Chondrocyte (in vitro differentiated cells): Measurements from ENCODE around the gene SMG6. TPM values are rescaled to one million over a fixed set of nuclear protein-coding genes. Genes with fewer than 3 reads are reported as not detected.

Experiments
- DNase-seq: peaks from one replicate; pipeline ENCODE4 v3.0.0; 2021; ENCODE audit warnings: mixed read lengths, low spot score
- H3K27ac Mint-ChIP-seq: one replicate; pipeline ENCODE4 v1.8.0; 2021; ENCODE audit warnings: mild to moderate bottlenecking, moderate library complexity, mixed read lengths; ENCODE audit not compliant: unreplicated experiment
- H3K27me3 Mint-ChIP-seq: 2 replicates; pipeline ENCODE4 v1.8.0; 2021; ENCODE audit warnings: low read depth, mixed read lengths
- H3K36me3 Mint-ChIP-seq: 2 replicates; pipeline ENCODE4 v1.8.0; 2021; ENCODE audit warnings: low read depth, mixed read lengths
- H3K4me1 Mint-ChIP-seq: 2 replicates; pipeline ENCODE4 v1.8.0; 2021; ENCODE audit warnings: low read depth, mild to moderate bottlenecking, mixed read lengths
- H3K4me3 Mint-ChIP-seq: one replicate; pipeline ENCODE4 v1.8.0; 2021; ENCODE audit warnings: mild to moderate bottlenecking, moderate library complexity, mixed read lengths; ENCODE audit not compliant: unreplicated experiment
- H3K9me3 Mint-ChIP-seq: 2 replicates; pipeline ENCODE4 v1.8.0; 2021; ENCODE audit warnings: low read depth, mixed read lengths
- total RNA-seq: library from RNA; stranded (reverse); gene quantifications from 3 replicates; pipeline ENCODE4 v1.2.1, GENCODE V29; 2021
- TF ChIP-seq, protein P1 (sequence below): fragments of 200-600 bp; sonication (generic); IDR thresholded peaks from 2 replicates; pipeline ENCODE4 v1.5.0; 2021; ENCODE audit warnings: antibody characterized with exemption, mild to moderate bottlenecking, moderate library complexity

The SMG6 gene
- total RNA-seq, 1 donor from 2014 or later: 33.6 TPM

- Mint-ChIP-seq H3K36me3 (peaks cover 11% of the 10 kb centered on the region), H3K27ac (peak overlapping the region; percentile 74), H3K4me1 (peaks cover 80% of the 10 kb centered on the region), H3K4me3 (no peak overlapping the region), H3K9me3 (no peaks in the 10 kb centered on the region), H3K27me3 (no peaks in the 10 kb centered on the region)
- no peak for DNase-seq
- TF ChIP-seq, protein P1, sequence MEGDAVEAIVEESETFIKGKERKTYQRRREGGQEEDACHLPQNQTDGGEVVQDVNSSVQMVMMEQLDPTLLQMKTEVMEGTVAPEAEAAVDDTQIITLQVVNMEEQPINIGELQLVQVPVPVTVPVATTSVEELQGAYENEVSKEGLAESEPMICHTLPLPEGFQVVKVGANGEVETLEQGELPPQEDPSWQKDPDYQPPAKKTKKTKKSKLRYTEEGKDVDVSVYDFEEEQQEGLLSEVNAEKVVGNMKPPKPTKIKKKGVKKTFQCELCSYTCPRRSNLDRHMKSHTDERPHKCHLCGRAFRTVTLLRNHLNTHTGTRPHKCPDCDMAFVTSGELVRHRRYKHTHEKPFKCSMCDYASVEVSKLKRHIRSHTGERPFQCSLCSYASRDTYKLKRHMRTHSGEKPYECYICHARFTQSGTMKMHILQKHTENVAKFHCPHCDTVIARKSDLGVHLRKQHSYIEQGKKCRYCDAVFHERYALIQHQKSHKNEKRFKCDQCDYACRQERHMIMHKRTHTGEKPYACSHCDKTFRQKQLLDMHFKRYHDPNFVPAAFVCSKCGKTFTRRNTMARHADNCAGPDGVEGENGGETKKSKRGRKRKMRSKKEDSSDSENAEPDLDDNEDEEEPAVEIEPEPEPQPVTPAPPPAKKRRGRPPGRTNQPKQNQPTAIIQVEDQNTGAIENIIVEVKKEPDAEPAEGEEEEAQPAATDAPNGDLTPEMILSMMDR: peak; percentile 66
Observed at GRCh38 chr17:2064980-2065785, 238.4 kb downstream of the SMG6 start.

DNA sequence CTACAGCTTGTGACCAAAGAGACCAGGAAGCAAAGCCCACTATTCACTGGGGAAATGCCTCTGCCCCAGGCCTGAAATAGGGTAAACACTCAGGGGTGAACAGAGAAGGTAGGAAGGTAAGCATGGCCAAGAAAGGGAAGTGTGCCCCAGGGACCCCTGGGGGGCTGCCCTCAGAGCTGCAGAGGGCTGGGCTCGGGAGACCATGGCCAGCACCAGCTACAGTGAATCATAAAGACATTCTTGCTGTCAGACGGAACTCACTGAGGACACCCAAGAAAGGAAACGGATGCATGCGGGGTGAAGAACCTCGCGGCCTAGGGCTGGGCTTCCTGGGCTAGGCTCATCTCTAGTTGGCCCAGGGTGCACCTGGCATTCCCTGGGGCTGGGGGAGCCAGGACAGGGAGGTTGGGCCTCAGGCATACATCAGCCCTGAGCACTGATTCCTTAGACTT lies 239.0 kb downstream of the SMG6 start:
- Mint-ChIP-seq H3K4me3 (no peak overlapping the region), H3K27ac (peak overlapping the region; percentile 74), H3K27me3 (no peaks in the 10 kb centered on the region), H3K4me1 (peaks cover 81% of the 10 kb centered on the region), H3K36me3 (peaks cover 11% of the 10 kb centered on the region), H3K9me3 (no peaks in the 10 kb centered on the region)
- DNase-seq: no peak
- TF ChIP-seq, protein P1: no peak

DNA sequence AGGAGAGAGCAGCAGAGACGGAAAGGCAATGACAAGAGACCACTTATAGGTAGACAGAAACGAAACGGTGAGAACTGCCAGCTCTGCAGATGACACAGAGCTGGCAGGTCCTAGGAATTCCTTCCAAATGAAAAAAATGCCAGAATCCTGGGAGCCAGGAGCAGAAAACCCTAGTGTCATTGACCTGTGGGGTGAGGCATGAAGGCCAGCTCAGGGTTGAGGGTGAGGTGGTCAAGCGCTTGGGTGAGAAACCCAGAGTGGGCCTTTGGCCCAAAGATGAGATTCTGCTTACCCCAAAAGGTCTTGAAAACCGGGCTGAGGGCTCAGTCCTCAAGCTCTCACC lies 239.5 kb downstream of the SMG6 start:
- Mint-ChIP-seq H3K4me3 (no peak overlapping the region), H3K27ac (peak overlapping the region; percentile 98), H3K9me3 (no peaks in the 10 kb centered on the region), H3K27me3 (no peaks in the 10 kb centered on the region), H3K4me1 (peaks cover 81% of the 10 kb centered on the region), H3K36me3 (peaks cover 11% of the 10 kb centered on the region)
- no peak for DNase-seq
- TF ChIP-seq, protein P1: no peak

DNA sequence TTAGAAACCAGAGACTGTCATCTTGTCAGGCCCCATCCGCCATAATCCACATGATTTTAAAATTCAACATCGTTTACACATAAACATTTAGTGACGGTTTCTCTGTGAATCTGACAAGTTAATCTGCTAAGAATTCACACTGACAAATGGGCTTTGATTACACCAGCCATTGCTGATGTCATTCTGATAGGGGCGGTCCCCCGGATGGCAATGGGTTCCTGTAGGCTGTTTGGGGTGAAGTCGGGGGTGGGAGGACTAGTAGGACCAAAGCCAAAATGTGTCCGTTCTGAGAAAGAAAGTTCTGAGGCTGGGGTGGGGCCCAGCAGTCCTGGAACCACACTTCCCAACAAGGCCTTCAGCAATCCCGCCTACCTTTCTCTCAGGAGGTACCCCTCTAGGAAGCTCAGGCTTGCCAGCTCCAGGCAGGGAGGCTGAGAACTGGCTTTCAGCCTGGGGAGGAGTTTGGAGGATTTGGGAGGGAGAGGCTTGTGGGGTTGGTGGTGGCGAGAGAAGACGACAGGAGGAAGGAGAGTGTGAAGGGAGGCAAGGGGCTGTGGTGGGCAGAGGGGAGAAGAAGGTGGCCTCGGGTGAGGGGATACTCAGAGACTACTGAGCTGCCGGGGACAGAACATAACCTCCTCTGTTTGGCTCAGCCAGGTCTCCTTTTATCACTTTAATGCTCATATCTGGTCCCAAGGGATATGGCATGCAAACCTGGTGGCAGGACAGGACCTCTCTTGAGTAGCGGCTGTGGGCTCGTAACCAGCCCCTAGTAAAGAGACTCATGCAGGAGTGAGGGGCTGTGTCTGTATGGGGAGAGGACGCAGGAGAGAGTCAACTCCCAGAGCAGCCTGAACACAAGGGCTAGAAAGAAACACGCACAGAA lies 240.1 kb downstream of the SMG6 start:
- TF ChIP-seq, protein P1: no peak
- H3K36me3 Mint-ChIP-seq: peaks cover 11% of the 10 kb centered on the region
- H3K4me3 Mint-ChIP-seq: no peak overlapping the region
- no peak for DNase-seq
- H3K27me3 Mint-ChIP-seq: no peaks in the 10 kb centered on the region
- H3K9me3 Mint-ChIP-seq: no peaks in the 10 kb centered on the region
- H3K4me1 Mint-ChIP-seq: peaks cover 75% of the 10 kb centered on the region
- peak overlapping the region; percentile 98 for H3K27ac Mint-ChIP-seq

DNA sequence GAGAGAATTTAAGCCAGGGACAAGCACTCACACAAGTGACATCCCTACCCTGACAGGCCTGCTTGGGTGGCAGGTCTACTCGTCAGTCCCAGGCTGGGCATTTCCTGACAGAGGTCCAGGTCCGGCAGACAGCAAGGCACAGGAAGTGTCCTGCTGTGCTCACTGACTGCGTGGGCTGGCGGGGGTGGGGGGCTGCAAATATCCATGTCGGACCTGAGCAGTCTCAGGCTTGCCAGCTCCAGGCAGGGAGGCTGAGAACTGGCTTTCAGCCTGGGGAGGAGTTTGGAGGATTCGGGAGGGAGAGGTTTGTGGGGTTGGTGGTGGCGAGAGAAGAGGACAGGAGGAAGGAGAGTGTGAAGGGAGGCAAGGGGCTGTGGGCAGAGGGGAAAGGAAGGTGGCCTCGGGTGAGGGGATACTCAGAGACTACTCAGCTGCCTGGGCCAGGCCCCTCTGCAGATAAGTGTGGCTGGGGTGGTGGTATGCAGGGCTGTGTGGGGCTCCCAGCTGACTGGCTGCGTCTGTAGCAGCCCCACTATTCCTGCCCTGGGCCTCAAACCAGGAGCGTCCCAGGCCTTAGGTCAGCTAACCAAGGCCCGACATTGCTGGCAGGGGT lies 240.9 kb downstream of the SMG6 start:
- H3K27me3 Mint-ChIP-seq: no peaks in the 10 kb centered on the region
- H3K9me3 Mint-ChIP-seq: no peaks in the 10 kb centered on the region
- H3K4me3 Mint-ChIP-seq: peak overlapping the region; percentile 33
- peak overlapping the region; percentile 98 for H3K27ac Mint-ChIP-seq
- peaks cover 67% of the 10 kb centered on the region for H3K4me1 Mint-ChIP-seq
- TF ChIP-seq, protein P1: no peak
- peaks cover 11% of the 10 kb centered on the region for H3K36me3 Mint-ChIP-seq
- no peak for DNase-seq
